ENCODE measurements around the gene NAP1L4.
"Not testable (repeated sequence)": the region's sequence is repeated elsewhere in the genome, so short reads cannot be mapped to it uniquely, and the experiment has no call there.

NAP1L4 gene

GRCh38 chr11:2920343-2920742 is 71.8 kb downstream of the NAP1L4 start:
- DNase-seq = no peak

GRCh38 chr11:2919837-2920236 is 72.3 kb downstream of the NAP1L4 start:
- no peak for DNase-seq

GRCh38 chr11:2919188-2919587 is 72.9 kb downstream of the NAP1L4 start:
- no peak for DNase-seq

- DNase-seq = no peak
Measured at GRCh38 chr11:2917842-2918490, 74.2 kb downstream of the NAP1L4 start.

GRCh38 chr11:2916892-2917645 is 75.1 kb downstream of the NAP1L4 start:
- DNase-seq = no peak

- no peak for DNase-seq
Measured at GRCh38 chr11:2916114-2916891, 75.8 kb downstream of the NAP1L4 start.

- no peak for DNase-seq
Measured at GRCh38 chr11:2915473-2915872, 76.7 kb downstream of the NAP1L4 start.

GRCh38 chr11:2914455-2915195 is 77.5 kb downstream of the NAP1L4 start:
- DNase-seq = peak in 1 of 2 experiments; percentile 24

- no peak for DNase-seq
Measured at GRCh38 chr11:2913776-2914175, 78.4 kb downstream of the NAP1L4 start.

- no peak for DNase-seq
Measured at GRCh38 chr11:2913019-2913431, 79.1 kb downstream of the NAP1L4 start.

GRCh38 chr11:2912498-2912897 is 79.6 kb downstream of the NAP1L4 start:
- DNase-seq = no peak

GRCh38 chr11:2911785-2912391 is 80.2 kb downstream of the NAP1L4 start:
- no peak for DNase-seq

GRCh38 chr11:2911088-2911784 is 80.9 kb downstream of the NAP1L4 start:
- no peak for DNase-seq

- DNase-seq = no peak
Measured at GRCh38 chr11:2910401-2910955, 81.7 kb downstream of the NAP1L4 start.

- DNase-seq = no peak
Measured at GRCh38 chr11:2909133-2909902, 82.8 kb downstream of the NAP1L4 start.

- no peak for DNase-seq
Measured at GRCh38 chr11:2908130-2908529, 84.0 kb downstream of the NAP1L4 start.

- DNase-seq = not testable (repeated sequence)
Measured at GRCh38 chr11:2905299-2905698, 86.8 kb downstream of the NAP1L4 start.

- no peak for DNase-seq
Measured at GRCh38 chr11:2904153-2905052, 87.7 kb downstream of the NAP1L4 start.

GRCh38 chr11:2903672-2904011 is 88.5 kb downstream of the NAP1L4 start:
- no peak for DNase-seq
